NCI-H146 treated with DMSO at 0.1 percent for 48 hours (cell line): ENCODE results near the gene UNC13C.
"Not testable (repeated sequence)": the region's sequence is repeated elsewhere in the genome, so short reads cannot be mapped to it uniquely, and the experiment has no call there.

Source experiments
- DNase-seq: peaks from one replicate; lab custom pipeline; 2025; ENCODE audit not compliant: unreplicated experiment; lab: John Stamatoyannopoulos, UW

UNC13C gene

GRCh38 chr15:54298396-54298795 lies 320.2 kb downstream of the UNC13C start:
- no peak for DNase-seq

- DNase-seq = no peak
Measured at GRCh38 chr15:54304321-54304720, 326.1 kb downstream of the UNC13C start.

- no peak for DNase-seq
Measured at GRCh38 chr15:54305138-54305537, 326.9 kb downstream of the UNC13C start.

GRCh38 chr15:54307252-54307902 lies 329.1 kb downstream of the UNC13C start:
- DNase-seq = no peak

GRCh38 chr15:54307926-54308325 lies 329.7 kb downstream of the UNC13C start:
- DNase-seq = no peak

- DNase-seq = no peak
Measured at GRCh38 chr15:54312528-54312927, 334.3 kb downstream of the UNC13C start.

- no peak for DNase-seq
Measured at GRCh38 chr15:54321426-54321825, 343.2 kb downstream of the UNC13C start.

- no peak for DNase-seq
Measured at GRCh38 chr15:54322341-54322740, 344.1 kb downstream of the UNC13C start.

- DNase-seq = no peak
Measured at GRCh38 chr15:54345301-54345700, 367.1 kb downstream of the UNC13C start.

- DNase-seq = no peak
Measured at GRCh38 chr15:54345827-54346226, 367.6 kb downstream of the UNC13C start.

GRCh38 chr15:54347082-54347827 lies 369.0 kb downstream of the UNC13C start:
- DNase-seq = no peak

GRCh38 chr15:54353726-54354125 lies 375.5 kb downstream of the UNC13C start:
- DNase-seq = no peak

GRCh38 chr15:54354341-54354740 lies 376.1 kb downstream of the UNC13C start:
- no peak for DNase-seq

- no peak for DNase-seq
Measured at GRCh38 chr15:54364961-54365360, 386.7 kb downstream of the UNC13C start.

- DNase-seq = no peak
Measured at GRCh38 chr15:54373332-54373731, 395.1 kb downstream of the UNC13C start.

GRCh38 chr15:54374184-54374952 lies 396.1 kb downstream of the UNC13C start:
- DNase-seq = no peak

- no peak for DNase-seq
Measured at GRCh38 chr15:54387799-54388198, 409.6 kb downstream of the UNC13C start.

- no peak for DNase-seq
Measured at GRCh38 chr15:54388746-54389145, 410.5 kb downstream of the UNC13C start.

- no peak for DNase-seq
Measured at GRCh38 chr15:54410481-54410880, 432.2 kb downstream of the UNC13C start.

GRCh38 chr15:54424171-54424570 lies 445.9 kb downstream of the UNC13C start:
- no peak for DNase-seq

- DNase-seq = no peak
Measured at GRCh38 chr15:54428596-54428995, 450.4 kb downstream of the UNC13C start.

- DNase-seq = not testable (repeated sequence)
Measured at GRCh38 chr15:54450288-54450687, 472.0 kb downstream of the UNC13C start.
